Measurements from ENCODE around the gene DPCD. TPM values are rescaled to one million over a fixed set of nuclear protein-coding genes. Genes with fewer than 3 reads are reported as not detected.

DPCD gene
- total and polyA plus RNA-seq, 2 experiments from 2014 or later: 22.5 to 38.1 TPM

GRCh38 chr10:101573885-101574753, 14.0 kb upstream of the DPCD start:
- Histone ChIP-seq H4K20me1 (replicated peaks; ENCODE audit: insufficient read depth) (no peaks in the 10 kb centered on the region), H3K4me1 (ENCODE audit: insufficient read depth) (peaks cover 10% of the 10 kb centered on the region; the same call in 1 of the 2 replicates), H3K27ac (ENCODE audit: low read depth) (no peak overlapping the region), H3K4me3 (no peak overlapping the region), H3K4me2 (no peak overlapping the region), H3K9me2 (ENCODE audit: insufficient read depth) (no peaks in the 10 kb centered on the region), H2AFZ (no peak overlapping the region), H3K27me3 (ENCODE audit: insufficient read depth) (peaks cover 41% of the 10 kb centered on the region), H3K36me3 (ENCODE audit: insufficient read depth) (no peaks in the 10 kb centered on the region; the same call in 1 of the 2 replicates), H3K79me2 (replicated peaks; ENCODE audit: insufficient read depth) (no peaks in the 10 kb centered on the region), H3F3A (replicated peaks; ENCODE audit: low read depth) (no peaks in the 10 kb centered on the region)
- H3K4me1 Mint-ChIP-seq: peaks cover 12% of the 10 kb centered on the region
- TF ChIP-seq NANOG (IDR thresholded peaks at IDR 0.05; ENCODE audit: borderline replicate concordance): no peak
- TF ChIP-seq, protein P1, sequence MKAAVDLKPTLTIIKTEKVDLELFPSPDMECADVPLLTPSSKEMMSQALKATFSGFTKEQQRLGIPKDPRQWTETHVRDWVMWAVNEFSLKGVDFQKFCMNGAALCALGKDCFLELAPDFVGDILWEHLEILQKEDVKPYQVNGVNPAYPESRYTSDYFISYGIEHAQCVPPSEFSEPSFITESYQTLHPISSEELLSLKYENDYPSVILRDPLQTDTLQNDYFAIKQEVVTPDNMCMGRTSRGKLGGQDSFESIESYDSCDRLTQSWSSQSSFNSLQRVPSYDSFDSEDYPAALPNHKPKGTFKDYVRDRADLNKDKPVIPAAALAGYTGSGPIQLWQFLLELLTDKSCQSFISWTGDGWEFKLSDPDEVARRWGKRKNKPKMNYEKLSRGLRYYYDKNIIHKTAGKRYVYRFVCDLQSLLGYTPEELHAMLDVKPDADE (IDR thresholded peaks at IDR 0.05): no peak
- TF ChIP-seq CTCF (conservative IDR thresholded peaks at IDR 0.05; ENCODE audit: low read depth in 2 of 2): no peak
- TF ChIP-seq, protein P2, sequence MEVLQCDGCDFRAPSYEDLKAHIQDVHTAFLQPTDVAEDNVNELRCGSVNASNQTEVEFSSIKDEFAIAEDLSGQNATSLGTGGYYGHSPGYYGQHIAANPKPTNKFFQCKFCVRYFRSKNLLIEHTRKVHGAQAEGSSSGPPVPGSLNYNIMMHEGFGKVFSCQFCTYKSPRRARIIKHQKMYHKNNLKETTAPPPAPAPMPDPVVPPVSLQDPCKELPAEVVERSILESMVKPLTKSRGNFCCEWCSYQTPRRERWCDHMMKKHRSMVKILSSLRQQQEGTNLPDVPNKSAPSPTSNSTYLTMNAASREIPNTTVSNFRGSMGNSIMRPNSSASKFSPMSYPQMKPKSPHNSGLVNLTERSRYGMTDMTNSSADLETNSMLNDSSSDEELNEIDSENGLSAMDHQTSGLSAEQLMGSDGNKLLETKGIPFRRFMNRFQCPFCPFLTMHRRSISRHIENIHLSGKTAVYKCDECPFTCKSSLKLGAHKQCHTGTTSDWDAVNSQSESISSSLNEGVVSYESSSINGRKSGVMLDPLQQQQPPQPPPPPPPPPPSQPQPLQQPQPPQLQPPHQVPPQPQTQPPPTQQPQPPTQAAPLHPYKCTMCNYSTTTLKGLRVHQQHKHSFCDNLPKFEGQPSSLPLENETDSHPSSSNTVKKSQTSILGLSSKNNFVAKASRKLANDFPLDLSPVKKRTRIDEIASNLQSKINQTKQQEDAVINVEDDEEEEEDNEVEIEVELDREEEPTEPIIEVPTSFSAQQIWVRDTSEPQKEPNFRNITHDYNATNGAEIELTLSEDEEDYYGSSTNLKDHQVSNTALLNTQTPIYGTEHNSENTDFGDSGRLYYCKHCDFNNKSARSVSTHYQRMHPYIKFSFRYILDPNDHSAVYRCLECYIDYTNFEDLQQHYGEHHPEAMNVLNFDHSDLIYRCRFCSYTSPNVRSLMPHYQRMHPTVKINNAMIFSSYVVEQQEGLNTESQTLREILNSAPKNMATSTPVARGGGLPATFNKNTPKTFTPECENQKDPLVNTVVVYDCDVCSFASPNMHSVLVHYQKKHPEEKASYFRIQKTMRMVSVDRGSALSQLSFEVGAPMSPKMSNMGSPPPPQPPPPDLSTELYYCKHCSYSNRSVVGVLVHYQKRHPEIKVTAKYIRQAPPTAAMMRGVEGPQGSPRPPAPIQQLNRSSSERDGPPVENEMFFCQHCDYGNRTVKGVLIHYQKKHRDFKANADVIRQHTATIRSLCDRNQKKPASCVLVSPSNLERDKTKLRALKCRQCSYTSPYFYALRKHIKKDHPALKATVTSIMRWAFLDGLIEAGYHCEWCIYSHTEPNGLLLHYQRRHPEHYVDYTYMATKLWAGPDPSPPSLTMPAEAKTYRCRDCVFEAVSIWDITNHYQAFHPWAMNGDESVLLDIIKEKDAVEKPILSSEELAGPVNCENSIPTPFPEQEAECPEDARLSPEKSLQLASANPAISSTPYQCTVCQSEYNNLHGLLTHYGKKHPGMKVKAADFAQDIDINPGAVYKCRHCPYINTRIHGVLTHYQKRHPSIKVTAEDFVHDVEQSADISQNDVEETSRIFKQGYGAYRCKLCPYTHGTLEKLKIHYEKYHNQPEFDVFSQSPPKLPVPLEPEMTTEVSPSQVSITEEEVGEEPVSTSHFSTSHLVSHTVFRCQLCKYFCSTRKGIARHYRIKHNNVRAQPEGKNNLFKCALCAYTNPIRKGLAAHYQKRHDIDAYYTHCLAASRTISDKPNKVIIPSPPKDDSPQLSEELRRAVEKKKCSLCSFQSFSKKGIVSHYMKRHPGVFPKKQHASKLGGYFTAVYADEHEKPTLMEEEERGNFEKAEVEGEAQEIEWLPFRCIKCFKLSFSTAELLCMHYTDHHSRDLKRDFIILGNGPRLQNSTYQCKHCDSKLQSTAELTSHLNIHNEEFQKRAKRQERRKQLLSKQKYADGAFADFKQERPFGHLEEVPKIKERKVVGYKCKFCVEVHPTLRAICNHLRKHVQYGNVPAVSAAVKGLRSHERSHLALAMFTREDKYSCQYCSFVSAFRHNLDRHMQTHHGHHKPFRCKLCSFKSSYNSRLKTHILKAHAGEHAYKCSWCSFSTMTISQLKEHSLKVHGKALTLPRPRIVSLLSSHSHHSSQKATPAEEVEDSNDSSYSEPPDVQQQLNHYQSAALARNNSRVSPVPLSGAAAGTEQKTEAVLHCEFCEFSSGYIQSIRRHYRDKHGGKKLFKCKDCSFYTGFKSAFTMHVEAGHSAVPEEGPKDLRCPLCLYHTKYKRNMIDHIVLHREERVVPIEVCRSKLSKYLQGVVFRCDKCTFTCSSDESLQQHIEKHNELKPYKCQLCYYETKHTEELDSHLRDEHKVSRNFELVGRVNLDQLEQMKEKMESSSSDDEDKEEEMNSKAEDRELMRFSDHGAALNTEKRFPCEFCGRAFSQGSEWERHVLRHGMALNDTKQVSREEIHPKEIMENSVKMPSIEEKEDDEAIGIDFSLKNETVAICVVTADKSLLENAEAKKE (CRISPR knock-in tag; IDR thresholded peaks at IDR 0.05): no peak
- H3K27me3 Mint-ChIP-seq (ENCODE audit: insufficient read depth, low read depth, poor library complexity): peaks cover 31% of the 10 kb centered on the region
- H3K36me3 Mint-ChIP-seq (ENCODE audit: low read depth): peaks cover 27% of the 10 kb centered on the region
- peaks cover 10% of the 10 kb centered on the region for H3K9me3 Mint-ChIP-seq
- H3K27ac Mint-ChIP-seq: no peak overlapping the region
- DNase-seq (ENCODE audit: low spot score): no peak
- H3K4me3 Mint-ChIP-seq: no peak overlapping the region
- no peak for ATAC-seq

All from GM23338 (cell line).